Prostate gland (tissue), 2 donors: ENCODE results near the gene KIAA0232. TPM values are rescaled to one million over a fixed set of nuclear protein-coding genes. Genes with fewer than 3 reads are reported as not detected.
"Not testable (repeated sequence)": the region's sequence is repeated elsewhere in the genome, so short reads cannot be mapped to it uniquely, and the experiment has no call there.

Experiments
- DNase-seq: peaks from one replicate; pipeline ENCODE4 v3.0.0-alpha.2; 2019; ENCODE audit warnings: low spot score
- H3K27ac ChIP-seq, 2 donors: fragments of 200-600 bp; sonication (generic); 2 replicates each; pipeline ENCODE4 v1.5.1; 2017 to 2019
- H3K27me3 ChIP-seq: fragments of 200-600 bp; sonication (generic); replicated peaks from 2 replicates; pipeline ENCODE4 v1.5.1; 2019; ENCODE audit not compliant: insufficient read depth
- H3K36me3 ChIP-seq, 2 donors: fragments of 200-600 bp; sonication (generic); 1 replicate in 1 of 2; 2 replicates in 1 of 2; pipeline versions ENCODE4 v1.5.1 to v1.8.1; 2017 to 2019
- H3K4me1 ChIP-seq: fragments of 200-600 bp; sonication (generic); replicated peaks from 2 replicates; pipeline ENCODE4 v1.5.1; 2019
- H3K4me3 ChIP-seq, 2 donors: fragments of 200-600 bp; sonication (generic); 2 replicates each; pipeline ENCODE4 v1.5.1; 2017 to 2019
- H3K9me3 ChIP-seq: fragments of 200-600 bp; sonication (generic); 2 replicates; pipeline ENCODE4 v1.5.1; 2017
- POLR2A ChIP-seq: fragments of 450-650 bp; IDR thresholded peaks from one replicate; pipeline ENCODE4 v1.6.1; 2016; ENCODE audit warnings: antibody characterized with exemption, mild to moderate bottlenecking
- POLR2AphosphoS5 ChIP-seq: sonication (generic); formaldehyde crosslinking; IDR thresholded peaks from one replicate; pipeline ENCODE4 v1.6.1; 2017; ENCODE audit warnings: antibody characterized with exemption
- WGBS: methylation state at CpG from one replicate; pipeline ENCODE4 v1.1.5; 2018; 5-methylcytosine and 5-hydroxymethylcytosine counted together
- intact Hi-C: fragments of 100-400 bp; cut with DNase I; formaldehyde crosslinking; loops from one replicate; pipeline ENCODE4 v1.14.2; 2022
- total RNA-seq, 2 donors: library from RNA; depleted of rRNA; stranded (reverse); fragments of >200 nt; gene quantifications; one replicate each; pipeline ENCODE4 v1.1.0, GENCODE V29; 2016
- TF ChIP-seq, protein P1 (sequence below), 4 experiments: fragments of 200-600 bp in 2 of 4; fragments of 450-650 bp in 2 of 4; sonication (generic) in 2 of 4; IDR thresholded peaks; 1 replicate in 3 of 4; 2 replicates in 1 of 4; pipeline ENCODE4 v1.5.1; 2016 to 2019; ENCODE audit warnings: antibody characterized with exemption in 4 of 4, mild to moderate bottlenecking in 2 of 4, moderate library complexity in 2 of 4

The KIAA0232 gene
- total RNA-seq, 2 donors from 2014 or later = 35.3 to 42.1 TPM

DNA sequence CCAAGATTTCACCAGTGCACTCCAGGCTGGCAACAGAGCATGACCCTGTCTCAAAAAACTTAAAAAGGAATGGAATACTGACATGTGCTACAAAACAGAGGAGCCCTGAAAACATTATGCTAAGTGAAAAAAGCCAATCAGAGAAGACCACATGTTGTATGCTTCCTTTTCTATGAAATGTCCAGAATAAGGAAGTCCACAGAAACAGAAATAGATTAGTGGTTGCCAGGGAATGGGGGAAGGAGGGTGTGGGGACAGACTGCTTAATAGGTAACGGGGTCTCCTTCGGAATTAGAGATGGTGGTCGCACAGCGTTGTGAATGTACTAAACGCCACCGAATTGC, 30.1 kb upstream of the KIAA0232 start:
- Histone ChIP-seq H3K27me3 (no peaks in the 10 kb centered on the region), H3K9me3 (no peaks in the 10 kb centered on the region), H3K4me3 (no peak overlapping the region), H3K27ac (no peak overlapping the region), H3K4me1 (peaks cover 29% of the 10 kb centered on the region), H3K36me3 (no peaks in the 10 kb centered on the region)
- WGBS = 91% methylated on average over 6 of the region's 6 CpGs
- TF ChIP-seq POLR2AphosphoS5 (no peak), POLR2A (no peak)
- DNase-seq = no peak
- intact Hi-C loops = no loop called here

- intact Hi-C loops = no loop called here
- Histone ChIP-seq H3K4me1 (peaks cover 23% of the 10 kb centered on the region), H3K27ac (no peak overlapping the region), H3K9me3 (no peaks in the 10 kb centered on the region), H3K4me3 (no peak overlapping the region), H3K36me3 (no peaks in the 10 kb centered on the region), H3K27me3 (no peaks in the 10 kb centered on the region)
- 87% methylated on average over 18 of the region's 18 CpGs for WGBS
- no peak for DNase-seq
- no peak for TF ChIP-seq POLR2AphosphoS5
- TF ChIP-seq POLR2A = no peak
- TF ChIP-seq, protein P1, sequence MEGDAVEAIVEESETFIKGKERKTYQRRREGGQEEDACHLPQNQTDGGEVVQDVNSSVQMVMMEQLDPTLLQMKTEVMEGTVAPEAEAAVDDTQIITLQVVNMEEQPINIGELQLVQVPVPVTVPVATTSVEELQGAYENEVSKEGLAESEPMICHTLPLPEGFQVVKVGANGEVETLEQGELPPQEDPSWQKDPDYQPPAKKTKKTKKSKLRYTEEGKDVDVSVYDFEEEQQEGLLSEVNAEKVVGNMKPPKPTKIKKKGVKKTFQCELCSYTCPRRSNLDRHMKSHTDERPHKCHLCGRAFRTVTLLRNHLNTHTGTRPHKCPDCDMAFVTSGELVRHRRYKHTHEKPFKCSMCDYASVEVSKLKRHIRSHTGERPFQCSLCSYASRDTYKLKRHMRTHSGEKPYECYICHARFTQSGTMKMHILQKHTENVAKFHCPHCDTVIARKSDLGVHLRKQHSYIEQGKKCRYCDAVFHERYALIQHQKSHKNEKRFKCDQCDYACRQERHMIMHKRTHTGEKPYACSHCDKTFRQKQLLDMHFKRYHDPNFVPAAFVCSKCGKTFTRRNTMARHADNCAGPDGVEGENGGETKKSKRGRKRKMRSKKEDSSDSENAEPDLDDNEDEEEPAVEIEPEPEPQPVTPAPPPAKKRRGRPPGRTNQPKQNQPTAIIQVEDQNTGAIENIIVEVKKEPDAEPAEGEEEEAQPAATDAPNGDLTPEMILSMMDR (IDR thresholded peaks at IDR 0.05) = no peak
These were observed 29.4 kb upstream of the KIAA0232 start for GRCh38 chr4:6753103-6753560.

DNA sequence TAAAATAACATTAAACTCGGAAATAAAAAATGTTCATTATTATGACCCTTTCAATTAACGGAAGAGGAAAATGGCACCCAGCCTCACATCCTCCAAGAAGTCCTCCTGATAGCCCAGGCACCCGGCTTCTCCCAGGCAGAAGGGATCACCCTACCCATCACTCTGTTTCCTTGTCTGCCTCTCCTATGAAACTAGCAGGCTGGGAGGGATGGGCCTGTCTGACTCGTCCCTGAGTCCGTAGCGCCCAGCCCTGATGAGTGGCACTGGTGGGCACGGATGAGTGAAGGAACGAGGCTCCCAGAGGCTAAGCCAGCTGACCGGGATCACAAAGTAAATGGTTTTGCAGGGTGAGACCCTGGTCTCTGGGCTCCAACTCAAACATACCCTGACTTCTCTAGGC, 28.6 kb upstream of the KIAA0232 start:
- TF ChIP-seq POLR2AphosphoS5 = no peak
- TF ChIP-seq, protein P1 (IDR thresholded peaks at IDR 0.05) = no peak
- no peak for TF ChIP-seq POLR2A
- H3K36me3 ChIP-seq = no peaks in the 10 kb centered on the region
- peaks cover 17% of the 10 kb centered on the region for H3K4me1 ChIP-seq
- 95% methylated on average over 9 of the region's 9 CpGs for WGBS
- no peaks in the 10 kb centered on the region for H3K9me3 ChIP-seq
- no peak overlapping the region for H3K27ac ChIP-seq
- DNase-seq = no peak
- intact Hi-C loops = no loop called here
- no peaks in the 10 kb centered on the region for H3K27me3 ChIP-seq
- H3K4me3 ChIP-seq = no peak overlapping the region

- DNase-seq = no peak
- no peak overlapping the region for H3K4me3 ChIP-seq
- TF ChIP-seq POLR2AphosphoS5 (no peak), POLR2A (no peak)
- TF ChIP-seq, protein P1 (IDR thresholded peaks at IDR 0.05) = no peak
- no peaks in the 10 kb centered on the region for H3K36me3 ChIP-seq
- intact Hi-C loops = no loop called here
- H3K4me1 ChIP-seq = peaks cover 12% of the 10 kb centered on the region
- 98% methylated on average over 3 of the region's 3 CpGs for WGBS
- no peak overlapping the region for H3K27ac ChIP-seq
- H3K9me3 ChIP-seq = no peaks in the 10 kb centered on the region
- H3K27me3 ChIP-seq = no peaks in the 10 kb centered on the region
These were observed 27.9 kb upstream of the KIAA0232 start for GRCh38 chr4:6754481-6755087.

DNA sequence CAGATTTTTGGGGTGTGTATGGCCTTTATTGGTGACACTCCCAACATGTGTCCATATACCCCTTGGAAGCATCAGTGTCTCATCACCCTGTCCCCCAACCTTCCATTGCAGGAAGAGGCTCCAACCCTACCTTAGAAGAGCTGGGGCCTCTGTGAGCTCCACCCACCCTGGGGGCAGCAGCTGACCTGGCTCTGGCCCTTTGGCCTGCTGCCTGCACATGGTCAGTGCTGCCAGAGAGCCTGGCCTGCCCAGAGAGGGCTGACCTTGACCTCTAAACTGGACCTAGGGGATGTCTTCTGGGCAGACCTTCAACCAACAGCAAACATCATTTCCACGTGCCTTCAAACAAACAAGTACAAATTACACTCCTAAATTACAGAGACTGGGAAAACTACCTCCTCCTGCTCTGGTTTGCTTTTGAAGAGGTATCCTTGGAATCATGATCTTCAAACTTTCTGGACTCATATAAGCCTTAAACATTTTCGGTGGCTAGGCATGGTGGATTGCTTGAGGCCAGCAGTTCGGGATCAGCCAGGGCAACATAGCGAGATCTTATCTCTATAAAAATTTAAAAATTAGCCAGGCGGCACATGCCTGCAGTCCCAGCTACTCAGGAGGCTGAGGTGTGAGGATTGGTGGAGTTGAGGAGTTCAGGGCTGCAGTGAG, 27.3 kb upstream of the KIAA0232 start:
- intact Hi-C loops = no loop called here
- H3K36me3 ChIP-seq = no peaks in the 10 kb centered on the region
- no peak overlapping the region for H3K4me3 ChIP-seq
- no peaks in the 10 kb centered on the region for H3K27me3 ChIP-seq
- 74% methylated on average over 5 of the region's 5 CpGs for WGBS
- peaks cover 6% of the 10 kb centered on the region for H3K4me1 ChIP-seq
- TF ChIP-seq POLR2A = no peak
- TF ChIP-seq POLR2AphosphoS5 = no peak
- TF ChIP-seq, protein P1 (IDR thresholded peaks at IDR 0.05) = no peak
- no peak for DNase-seq
- no peak overlapping the region for H3K27ac ChIP-seq
- no peaks in the 10 kb centered on the region for H3K9me3 ChIP-seq

DNA sequence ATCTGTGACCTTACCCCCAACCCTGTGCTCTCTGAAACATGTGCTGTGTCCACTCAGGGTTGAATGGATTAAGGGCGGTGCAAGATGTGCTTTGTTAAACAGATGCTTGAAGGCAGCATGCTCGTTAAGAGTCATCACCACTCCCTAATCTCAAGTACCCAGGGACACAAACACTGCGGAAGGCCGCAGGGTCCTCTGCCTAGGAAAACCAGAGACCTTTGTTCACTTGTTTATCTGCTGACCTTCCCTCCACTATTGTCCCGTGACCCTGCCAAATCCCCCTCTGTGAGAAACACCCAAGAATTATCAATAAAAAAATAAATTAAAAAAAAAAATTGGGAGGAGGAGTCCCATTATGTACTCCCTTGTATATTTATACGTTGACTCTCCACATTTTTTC, 26.2 kb upstream of the KIAA0232 start:
- H3K4me1 ChIP-seq, H3K9me3 ChIP-seq, H3K27ac ChIP-seq, intact Hi-C loops, DNase-seq, H3K36me3 ChIP-seq, H3K27me3 ChIP-seq, H3K4me3 ChIP-seq: not testable (repeated sequence)
- 81% methylated on average over 2 of the region's 6 CpGs for WGBS
